ENCODE data around the gene MEGF8. TPM values are rescaled to one million over a fixed set of nuclear protein-coding genes. Genes with fewer than 3 reads are reported as not detected.

Gene MEGF8
- total and polyA plus RNA-seq, 2 of the 8 experiments (the other 6 are each of a cell fraction or from before 2014, with no cell fraction given), result 13.0 to 23.7 TPM

DNA sequence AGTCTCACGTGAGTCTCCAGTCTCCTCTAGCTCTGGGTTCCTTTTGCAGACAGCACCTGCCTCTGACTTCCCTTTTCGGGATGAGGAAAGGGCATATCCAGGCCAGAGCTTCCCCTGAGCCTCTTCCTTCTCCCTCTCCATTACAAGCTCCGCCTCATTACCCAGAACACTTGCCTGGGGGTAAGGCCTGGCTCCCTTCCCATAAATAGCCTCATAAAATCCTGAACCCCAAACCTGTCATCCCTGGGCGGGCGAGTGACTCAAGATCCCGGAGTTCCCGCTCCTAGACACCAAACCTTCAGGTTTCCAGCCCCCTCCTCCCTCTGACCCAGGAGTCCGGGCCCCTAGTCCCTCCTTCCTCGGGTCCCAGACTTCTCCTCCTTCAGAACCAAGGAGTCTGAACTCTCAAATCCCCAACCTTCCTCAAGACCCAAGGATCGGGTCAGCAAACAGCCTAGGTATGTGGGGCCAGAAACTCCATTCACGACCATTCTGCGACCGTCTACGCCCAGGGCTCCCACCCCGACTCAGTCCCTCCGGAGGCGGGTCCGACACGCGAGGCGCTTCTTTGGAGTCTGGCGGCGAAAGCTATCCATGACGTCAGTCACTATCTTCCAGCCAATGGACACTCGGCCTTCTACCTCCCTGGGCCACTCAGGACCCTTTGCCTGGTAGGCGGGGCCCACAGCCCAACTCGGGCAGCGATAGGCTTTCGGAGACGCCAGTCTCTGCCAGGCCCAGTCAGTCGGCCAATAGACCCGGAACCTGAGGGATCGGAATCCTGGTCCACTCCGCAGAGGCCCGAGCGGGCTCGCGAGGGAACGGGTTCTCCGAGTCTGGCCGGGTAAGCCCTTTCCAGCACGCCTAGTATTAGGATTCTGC, 71.2 kb downstream of the MEGF8 start (continued):
- TF ChIP-seq, protein P1, sequence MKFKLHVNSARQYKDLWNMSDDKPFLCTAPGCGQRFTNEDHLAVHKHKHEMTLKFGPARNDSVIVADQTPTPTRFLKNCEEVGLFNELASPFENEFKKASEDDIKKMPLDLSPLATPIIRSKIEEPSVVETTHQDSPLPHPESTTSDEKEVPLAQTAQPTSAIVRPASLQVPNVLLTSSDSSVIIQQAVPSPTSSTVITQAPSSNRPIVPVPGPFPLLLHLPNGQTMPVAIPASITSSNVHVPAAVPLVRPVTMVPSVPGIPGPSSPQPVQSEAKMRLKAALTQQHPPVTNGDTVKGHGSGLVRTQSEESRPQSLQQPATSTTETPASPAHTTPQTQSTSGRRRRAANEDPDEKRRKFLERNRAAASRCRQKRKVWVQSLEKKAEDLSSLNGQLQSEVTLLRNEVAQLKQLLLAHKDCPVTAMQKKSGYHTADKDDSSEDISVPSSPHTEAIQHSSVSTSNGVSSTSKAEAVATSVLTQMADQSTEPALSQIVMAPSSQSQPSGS (IDR thresholded peaks at IDR 0.05; ENCODE audit: low read length), result peak; percentile 85
- TF ChIP-seq POLR2AphosphoS5 (IDR thresholded peaks at IDR 0.05; ENCODE audit: low read depth, low read length) (peak; percentile 79), TAF1 (IDR thresholded peaks at IDR 0.05; ENCODE audit: low read depth, low read length) (peak; percentile 79), CREB1 (IDR thresholded peaks at IDR 0.05) (peak; percentile 90), KDM4A (IDR thresholded peaks at IDR 0.05; ENCODE audit: low read depth, low read length, severe bottlenecking) (peak; percentile 86), SP1 (IDR thresholded peaks at IDR 0.05; ENCODE audit: low read depth, low read length) (peak; percentile 99), JUN (IDR thresholded peaks at IDR 0.05; ENCODE audit: low read depth, low read length) (0 out of 2 replicates have a peak, but pooled peaks have one; percentile 39), HDAC2 (IDR thresholded peaks at IDR 0.05; ENCODE audit: borderline replicate concordance in 1 of 2, low read depth in 2 of 2, low read length in 2 of 2) (peak; percentile 22 to 68; a peak in 1 of 4 replicates), JUND (IDR thresholded peaks at IDR 0.05; ENCODE audit: low read length) (peak; percentile 83; the same call in 1 of the 2 replicates), SIX5 (IDR thresholded peaks at IDR 0.05; ENCODE audit: low read depth, low read length) (no peak), EP300 (IDR thresholded peaks at IDR 0.05; ENCODE audit: borderline replicate concordance in 1 of 2, low read depth in 2 of 2, low read length in 2 of 2) (no peak), TEAD4 (IDR thresholded peaks at IDR 0.05; ENCODE audit: low read depth, low read length) (no peak), SUZ12 (IDR thresholded peaks at IDR 0.05; ENCODE audit: low read length) (no peak), YY1 (IDR thresholded peaks at IDR 0.05; ENCODE audit: low read depth, low read length) (no peak), FOSL1 (IDR thresholded peaks at IDR 0.05; ENCODE audit: insufficient read depth, low read depth, low read length) (no peak), CBX5 (IDR thresholded peaks at IDR 0.05; ENCODE audit: low read depth, low read length) (no peak), EZH2 (IDR thresholded peaks at IDR 0.05; ENCODE audit: low read depth, low read length, severe bottlenecking) (no peak), RBBP5 (IDR thresholded peaks at IDR 0.05; ENCODE audit: borderline replicate concordance, low read depth, low read length) (no peak)
- TF ChIP-seq, protein P2, sequence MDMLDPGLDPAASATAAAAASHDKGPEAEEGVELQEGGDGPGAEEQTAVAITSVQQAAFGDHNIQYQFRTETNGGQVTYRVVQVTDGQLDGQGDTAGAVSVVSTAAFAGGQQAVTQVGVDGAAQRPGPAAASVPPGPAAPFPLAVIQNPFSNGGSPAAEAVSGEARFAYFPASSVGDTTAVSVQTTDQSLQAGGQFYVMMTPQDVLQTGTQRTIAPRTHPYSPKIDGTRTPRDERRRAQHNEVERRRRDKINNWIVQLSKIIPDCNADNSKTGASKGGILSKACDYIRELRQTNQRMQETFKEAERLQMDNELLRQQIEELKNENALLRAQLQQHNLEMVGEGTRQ (IDR thresholded peaks at IDR 0.05; ENCODE audit: low read length), result no peak
- TF ChIP-seq, protein P3, sequence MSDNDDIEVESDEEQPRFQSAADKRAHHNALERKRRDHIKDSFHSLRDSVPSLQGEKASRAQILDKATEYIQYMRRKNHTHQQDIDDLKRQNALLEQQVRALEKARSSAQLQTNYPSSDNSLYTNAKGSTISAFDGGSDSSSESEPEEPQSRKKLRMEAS (IDR thresholded peaks at IDR 0.05), result peak; percentile 58
